Esophagus (tissue), 2 donors: ENCODE data around the gene VAC14. TPM values are rescaled to one million over a fixed set of nuclear protein-coding genes. Genes with fewer than 3 reads are reported as not detected.
"Not testable (repeated sequence)": the region's sequence is repeated elsewhere in the genome, so short reads cannot be mapped to it uniquely, and the experiment has no call there.

ENCODE experiments used
- H3K27ac ChIP-seq, 2 donors: one replicate each; pipeline ENCODE4 v1.5.1; 2013; ENCODE audit warnings: low read depth in 2 of 2, mild to moderate bottlenecking in 2 of 2, inconsistent platforms in 1 of 2, low read length in 1 of 2, moderate library complexity in 1 of 2
- H3K27me3 ChIP-seq, 2 donors: one replicate each; pipeline ENCODE4 v1.6.1; 2013; ENCODE audit warnings: low read length in 2 of 2, control low read depth in 1 of 2, mild to moderate bottlenecking in 1 of 2; ENCODE audit not compliant: insufficient read depth in 2 of 2, control insufficient read depth in 1 of 2
- H3K36me3 ChIP-seq, 2 donors: one replicate each; pipeline ENCODE4 v1.6.1; 2013; ENCODE audit warnings: low read length in 1 of 2; ENCODE audit not compliant: control insufficient read depth in 2 of 2, insufficient read depth in 2 of 2
- H3K4me1 ChIP-seq, 2 donors: one replicate each; pipeline ENCODE4 v1.6.1; 2013; ENCODE audit warnings: low read length in 1 of 2; ENCODE audit not compliant: control insufficient read depth in 2 of 2, insufficient read depth in 2 of 2
- H3K4me3 ChIP-seq, 2 donors: one replicate each; pipeline ENCODE4 v1.5.1; 2013; ENCODE audit warnings: low read length in 2 of 2, mild to moderate bottlenecking in 2 of 2, low read depth in 1 of 2, moderate library complexity in 1 of 2
- H3K9me3 ChIP-seq, 2 donors: one replicate each; pipeline ENCODE4 v1.6.1; 2013; ENCODE audit warnings: mild to moderate bottlenecking in 2 of 2, low read depth in 1 of 2, low read length in 1 of 2, moderate library complexity in 1 of 2; ENCODE audit not compliant: control insufficient read depth in 2 of 2, insufficient read depth in 1 of 2
- WGBS, 2 donors: extraction: QIAGEN DNeasy Blood & Tissue Kit; methylation state at CpG; one replicate each; pipeline ENCODE4 v1.1.7; 2013; 5-methylcytosine and 5-hydroxymethylcytosine counted together
- polyA plus RNA-seq, 2 donors: library from polyadenylated mRNA; stranded (reverse); fragments of 200-250 nt; gene quantifications; one replicate each; pipeline ENCODE4 v1.2.3, GENCODE V29; 2013
- donor health status: healthy with polysubstance abuse.
- donor health status: Bipolar disorder and iron deficiency.

Gene VAC14
- 10 to 100 TPM; 24.8 to 31.3 TPM for polyA plus RNA-seq

DNA sequence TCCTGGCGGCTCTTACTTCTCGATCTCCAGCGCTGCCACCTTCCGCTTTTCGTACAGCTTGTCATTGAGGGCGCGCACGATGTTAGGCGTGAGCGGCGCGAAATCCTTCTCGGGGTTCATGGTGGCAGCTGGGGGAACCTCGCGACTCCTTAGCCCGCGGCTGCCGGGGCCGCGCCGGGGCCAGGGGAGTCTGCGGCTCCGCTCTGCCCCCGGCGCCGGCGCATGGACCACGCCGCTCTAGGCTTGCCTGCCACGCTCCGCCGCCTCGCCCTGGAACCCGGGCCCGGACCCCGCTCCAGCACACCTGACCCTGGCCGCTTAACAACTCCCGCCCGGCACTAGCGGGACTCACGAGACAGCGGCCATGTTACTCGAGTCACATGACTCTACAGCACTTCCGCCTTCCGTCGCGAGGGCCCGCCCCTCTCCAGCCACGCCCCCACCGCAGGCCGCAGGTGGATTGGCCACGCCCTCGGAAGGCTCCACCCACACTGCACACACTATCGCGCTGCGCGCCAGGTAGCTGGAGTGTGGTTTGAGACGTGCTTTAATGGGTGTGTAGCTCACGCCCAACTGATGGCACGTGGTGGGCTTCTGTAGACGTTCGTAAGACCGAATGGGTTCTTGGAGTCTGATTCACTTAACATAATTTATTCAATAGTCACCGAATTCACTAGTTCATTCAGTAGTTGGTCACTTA, at the start of gene VAC14:
TSS of gene VAC14 (minus strand) at position 378 of the 700 bp plus-strand sequence. CDS start at position 120, 258 bp downstream.
- Histone ChIP-seq H3K27ac (peak within 1 kb of the TSS in 1 of 2 donors; percentile 59), H3K4me1 (peaks cover 0 to 5% of the 10 kb centered on the region in 2 donors), H3K36me3 (peaks cover 0 to 1% of the 10 kb centered on the region in 2 donors), H3K4me3 (peak within 1 kb of the TSS; percentile 77 to 90), H3K9me3 (peaks cover 0 to 6% of the 10 kb centered on the region in 2 donors), H3K27me3 (no peaks in the 10 kb centered on the region)
- 0 to 1% methylated on average over 62 to 64 of the region's 64 CpGs for WGBS, 2 donors

DNA sequence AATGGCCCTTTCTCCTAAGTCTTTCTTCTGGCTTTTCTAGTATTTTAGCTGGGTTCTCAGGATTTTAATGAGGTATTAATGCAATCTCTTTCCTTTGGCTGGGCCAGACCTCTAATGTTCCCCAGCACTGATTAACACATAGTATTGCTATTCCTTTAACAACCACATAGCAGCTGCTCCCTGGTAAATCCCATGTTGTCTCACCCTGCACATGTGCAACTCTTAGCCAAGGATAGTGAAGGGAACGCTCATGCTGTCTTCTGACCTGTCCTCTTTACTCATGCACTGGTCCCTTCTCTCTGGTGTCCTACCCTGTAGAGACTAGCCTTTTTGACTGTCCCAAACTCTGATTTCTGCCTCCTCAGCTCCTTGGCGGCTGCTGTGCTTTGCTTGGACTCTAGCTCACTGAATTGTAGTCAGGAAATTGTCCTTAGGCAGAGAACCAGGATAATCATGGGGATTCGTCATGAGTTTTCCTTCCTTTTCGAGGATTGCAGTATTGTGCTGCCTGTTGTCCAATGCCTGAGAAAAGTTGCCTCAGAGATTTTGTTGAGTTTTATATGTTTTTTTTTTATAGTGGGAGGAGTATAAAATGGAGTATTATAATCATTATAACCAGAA, 22.6 kb upstream of the VAC14 start:
- not testable (repeated sequence) for H3K4me3 ChIP-seq, H3K4me1 ChIP-seq, H3K27me3 ChIP-seq, H3K27ac ChIP-seq, H3K9me3 ChIP-seq, H3K36me3 ChIP-seq
- 81 to 83% methylated on average over 1 to 2 of the region's 4 CpGs for WGBS, 2 donors

DNA sequence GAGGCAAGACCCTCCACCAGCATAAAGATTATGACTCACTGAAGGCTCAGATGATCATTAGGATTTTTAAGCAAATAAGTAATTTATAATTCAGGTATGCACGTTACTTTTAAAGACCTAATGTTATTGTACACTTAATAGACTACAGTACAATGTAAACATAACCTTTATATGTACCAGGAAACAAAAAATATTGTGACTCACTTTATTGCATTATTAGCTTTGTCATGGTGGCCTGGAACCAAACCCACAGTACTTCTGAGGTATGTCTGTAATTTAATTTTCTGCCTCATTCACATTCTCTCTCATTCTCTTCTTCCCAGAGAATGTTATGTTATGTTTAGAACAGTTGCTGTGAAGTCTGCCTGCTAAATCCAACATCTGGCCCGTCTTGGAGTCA, 21.8 kb upstream of the VAC14 start:
- H3K9me3 ChIP-seq, H3K4me3 ChIP-seq, H3K36me3 ChIP-seq, H3K27ac ChIP-seq, H3K27me3 ChIP-seq, H3K4me1 ChIP-seq: not testable (repeated sequence)
- 40 to 43% methylated on average over 1 of the region's 2 CpGs for WGBS, 2 donors

DNA sequence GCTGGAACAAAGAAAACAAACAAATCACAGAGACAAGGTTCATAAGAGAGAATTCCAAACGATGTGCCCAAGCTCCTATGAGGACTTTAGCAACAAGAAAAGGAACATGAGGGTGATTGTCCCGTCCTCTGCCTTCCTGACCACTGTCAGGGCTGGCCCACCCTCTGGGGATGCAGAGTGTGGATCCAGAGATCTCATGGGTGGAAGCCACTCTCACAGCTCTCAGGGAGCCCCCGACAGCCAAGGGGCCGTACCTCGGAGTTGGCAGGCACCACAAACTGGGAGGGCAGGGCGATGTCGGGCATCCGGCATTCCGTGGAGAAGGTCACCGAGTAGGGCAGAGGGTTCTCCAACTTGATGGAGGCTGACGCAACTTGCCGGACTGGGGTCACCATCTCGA, 17.1 kb upstream of the VAC14 start:
- H3K4me3 ChIP-seq, H3K27ac ChIP-seq, H3K36me3 ChIP-seq, H3K4me1 ChIP-seq, H3K27me3 ChIP-seq, H3K9me3 ChIP-seq: not testable (repeated sequence)
- WGBS, 2 donors, result 82 to 84% methylated on average over 9 to 11 of the region's 13 CpGs

DNA sequence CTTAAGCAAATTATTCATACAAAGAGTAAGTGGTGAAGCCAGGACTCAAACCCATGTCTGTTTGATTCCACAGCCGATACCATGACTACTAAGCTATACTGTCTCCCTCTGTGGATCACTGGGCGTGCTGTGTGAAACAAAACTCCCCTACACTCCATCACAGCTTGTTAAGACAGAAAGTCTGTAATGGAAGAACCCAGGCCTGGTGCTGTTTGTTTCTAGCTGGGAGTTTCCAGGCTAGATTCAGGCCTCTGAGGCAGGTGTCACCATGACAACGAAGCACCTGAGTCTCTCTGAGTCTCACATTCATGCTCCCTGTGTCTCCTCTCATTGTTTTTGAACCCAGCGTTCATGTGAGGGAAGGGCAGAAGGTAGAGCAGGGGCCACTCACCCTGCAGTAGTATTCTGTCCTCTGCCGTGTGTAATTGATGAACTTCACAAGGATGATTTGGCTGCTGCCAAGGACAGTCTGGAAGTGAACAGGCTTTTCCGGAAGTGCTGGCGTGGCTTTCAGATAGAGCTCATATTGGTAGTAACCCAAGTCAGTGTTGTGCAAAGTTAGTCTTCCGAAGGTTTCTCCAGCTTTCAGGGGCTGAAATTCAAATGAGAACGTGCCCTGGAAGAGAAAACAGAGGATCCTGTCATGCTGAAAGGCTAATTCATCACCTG, 8.6 kb upstream of the VAC14 start:
- Histone ChIP-seq H3K27me3 (peaks cover 0 to 2% of the 10 kb centered on the region in 2 donors), H3K27ac (no peak overlapping the region), H3K4me1 (no peaks in the 10 kb centered on the region), H3K36me3 (no peaks in the 10 kb centered on the region), H3K9me3 (no peaks in the 10 kb centered on the region), H3K4me3 (no peak overlapping the region)
- WGBS, 2 donors, result 52% methylated on average over 9 of the region's 9 CpGs

DNA sequence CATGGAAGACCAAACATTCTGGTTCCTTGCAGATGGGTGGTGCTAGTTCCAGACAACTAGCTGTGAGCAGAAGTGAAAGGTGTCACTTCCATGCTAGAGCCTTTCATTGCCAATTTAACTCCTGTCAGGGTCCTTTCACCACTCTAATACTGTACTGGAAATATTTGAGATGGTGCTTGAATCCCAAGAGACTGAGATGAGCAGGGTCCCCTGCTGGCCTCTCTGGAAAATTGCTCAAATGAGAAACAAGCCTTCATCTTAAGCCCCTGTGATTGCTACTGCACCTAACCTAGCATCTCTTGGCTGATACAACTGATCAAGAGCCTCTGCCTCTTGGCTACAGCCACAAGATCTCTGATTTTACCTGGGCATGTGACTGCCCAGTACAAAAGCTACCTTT, 7.4 kb upstream of the VAC14 start:
- H3K27ac ChIP-seq, result no peak overlapping the region

DNA sequence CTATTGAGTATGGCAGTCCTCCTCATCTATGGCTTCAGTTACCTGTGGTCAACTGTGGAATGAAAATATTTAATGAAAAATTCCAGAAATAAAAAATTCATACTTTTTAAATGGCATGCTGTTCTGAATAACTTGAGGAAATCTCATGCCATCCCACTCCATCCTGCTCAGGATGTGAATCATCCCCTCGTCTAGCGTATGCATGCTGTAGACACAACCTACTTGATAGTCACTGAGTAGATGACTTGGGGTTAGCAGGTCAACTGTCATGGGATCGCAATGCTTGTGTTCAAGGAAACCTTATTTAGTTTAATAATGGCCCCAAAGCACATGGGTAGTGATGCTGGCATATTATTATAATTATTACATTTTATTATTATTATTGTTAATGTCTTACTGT, 4.8 kb upstream of the VAC14 start:
- 70 to 74% methylated on average over 3 of the region's 3 CpGs for WGBS, 2 donors

More for the DNA sequence above, 7.4 kb upstream of the VAC14 start:
- H3K4me1 ChIP-seq, result no peaks in the 10 kb centered on the region
- H3K9me3 ChIP-seq, result peaks cover 0 to 6% of the 10 kb centered on the region in 2 donors
- no peak overlapping the region for H3K4me3 ChIP-seq
- no peaks in the 10 kb centered on the region for H3K36me3 ChIP-seq
- H3K27me3 ChIP-seq, result peaks cover 0 to 2% of the 10 kb centered on the region in 2 donors

DNA sequence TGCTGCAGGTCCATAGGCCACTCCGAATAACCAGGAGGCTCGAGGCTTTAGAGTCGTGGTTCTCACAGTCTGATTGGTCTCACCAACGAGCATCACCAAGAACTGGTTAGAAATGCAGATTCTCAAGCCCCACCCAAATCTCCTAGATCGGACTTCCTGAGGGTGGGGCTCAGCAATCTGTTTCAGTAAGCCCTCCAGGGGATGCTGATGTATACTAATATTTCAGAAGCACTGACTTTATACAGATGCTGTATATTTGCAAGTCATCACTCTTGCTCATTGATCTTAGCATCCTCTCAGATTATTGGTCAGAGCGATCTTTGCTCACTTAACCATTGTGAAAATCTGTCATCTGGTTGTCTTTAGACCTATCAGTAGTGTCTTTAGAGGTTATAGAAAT, 4.4 kb upstream of the VAC14 start:
- Histone ChIP-seq H3K4me3 (no peak overlapping the region), H3K9me3 (peaks cover 0 to 6% of the 10 kb centered on the region in 2 donors), H3K27ac (no peak overlapping the region), H3K27me3 (peaks cover 0 to 2% of the 10 kb centered on the region in 2 donors), H3K36me3 (no peaks in the 10 kb centered on the region), H3K4me1 (peaks cover 0 to under 1% of the 10 kb centered on the region in 2 donors)
- 66 to 69% methylated on average over 6 of the region's 6 CpGs for WGBS, 2 donors

More for the DNA sequence above, 4.8 kb upstream of the VAC14 start:
- no peaks in the 10 kb centered on the region for H3K4me1 ChIP-seq
- peaks cover 0 to 2% of the 10 kb centered on the region in 2 donors for H3K27me3 ChIP-seq
- H3K9me3 ChIP-seq, result peaks cover 0 to 6% of the 10 kb centered on the region in 2 donors
- no peak overlapping the region for H3K4me3 ChIP-seq
- no peaks in the 10 kb centered on the region for H3K36me3 ChIP-seq
- no peak overlapping the region for H3K27ac ChIP-seq

DNA sequence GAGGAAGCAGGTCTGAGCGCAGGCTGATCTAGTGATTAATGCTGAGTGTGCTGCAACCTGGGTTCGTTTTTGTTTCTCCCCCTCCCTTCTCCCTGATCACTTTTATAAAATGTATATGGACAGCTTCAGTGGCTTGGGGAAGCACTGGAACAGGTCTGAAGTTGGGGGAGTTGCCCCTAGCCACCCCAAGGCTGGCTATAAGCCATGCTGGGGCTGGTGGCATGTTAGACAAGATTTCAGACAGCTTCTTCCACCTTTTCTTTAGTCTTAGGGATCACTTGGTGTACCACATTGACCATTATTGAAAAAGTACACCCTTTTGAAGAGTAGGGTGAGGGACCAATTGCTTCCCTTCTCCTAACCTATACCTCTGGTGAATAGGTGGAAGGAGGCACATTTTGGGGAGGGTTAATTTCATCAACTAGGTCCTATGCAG, 3.8 kb upstream of the VAC14 start:
- Histone ChIP-seq H3K4me3 (no peak overlapping the region), H3K27ac (no peak overlapping the region), H3K27me3 (peaks cover 0 to 2% of the 10 kb centered on the region in 2 donors), H3K36me3 (no peaks in the 10 kb centered on the region), H3K4me1 (peaks cover 0 to 2% of the 10 kb centered on the region in 2 donors), H3K9me3 (peaks cover 0 to 6% of the 10 kb centered on the region in 2 donors)
- 49 to 50% methylated on average over 2 of the region's 2 CpGs for WGBS, 2 donors
